DMS 273 (cell line): ENCODE data around the gene ITGAE.

ENCODE experiments used
- DNase-seq: peaks from one replicate; lab custom pipeline; 2025; ENCODE audit not compliant: unreplicated experiment; lab: John Stamatoyannopoulos, UW

Gene ITGAE

DNA sequence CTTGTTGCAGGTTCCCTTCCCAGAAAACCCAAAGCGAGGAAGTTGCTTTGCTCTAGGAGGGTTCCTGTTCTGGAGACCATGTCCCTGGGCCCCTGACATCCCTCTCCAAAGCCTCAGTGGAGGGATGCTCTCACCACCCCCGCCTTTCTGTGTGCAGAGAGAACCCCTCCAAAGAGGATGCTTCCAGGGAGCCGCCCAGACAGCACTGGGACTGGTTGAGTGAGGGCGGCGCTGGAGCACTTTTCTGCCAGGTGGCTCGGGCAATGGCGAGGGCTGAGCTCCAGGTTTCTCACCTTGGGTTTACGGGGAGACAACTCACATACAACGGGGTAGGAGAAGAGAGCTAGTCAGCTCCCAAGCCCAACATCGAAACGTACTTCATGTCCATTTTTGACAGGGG is 125.1 kb downstream of the ITGAE start:
- DNase-seq, result no peak

GRCh38 chr17:3672571-3672970 is 128.4 kb downstream of the ITGAE start:
- no peak for DNase-seq

DNA sequence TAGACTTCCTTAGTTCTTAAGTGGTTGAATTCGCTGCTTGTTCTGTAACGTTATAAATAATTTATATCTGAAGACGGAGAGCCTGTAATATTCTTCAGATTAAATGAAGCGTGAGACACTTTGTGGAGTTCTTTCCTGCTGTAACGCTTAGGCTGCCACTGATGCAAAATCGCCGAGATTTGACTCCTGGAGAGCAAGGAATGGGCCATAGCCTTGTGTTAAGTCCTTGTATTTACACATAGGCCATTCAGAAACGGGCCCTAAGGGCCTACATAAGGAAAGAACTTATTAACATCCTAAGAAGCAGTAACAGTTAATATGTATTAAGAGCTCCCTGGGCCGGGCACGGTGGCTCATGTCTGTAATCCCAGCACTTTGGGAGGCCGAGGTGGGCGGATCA is 131.4 kb downstream of the ITGAE start:
- DNase-seq, result peak; percentile 27

DNA sequence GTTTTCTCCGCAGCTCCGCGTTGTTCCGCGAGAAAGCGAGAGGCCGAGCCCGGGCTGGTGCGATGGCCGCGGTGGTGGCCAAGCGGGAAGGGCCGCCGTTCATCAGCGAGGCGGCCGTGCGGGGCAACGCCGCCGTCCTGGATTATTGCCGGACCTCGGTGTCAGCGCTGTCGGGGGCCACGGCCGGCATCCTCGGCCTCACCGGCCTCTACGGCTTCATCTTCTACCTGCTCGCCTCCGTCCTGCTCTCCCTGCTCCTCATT is 132.0 kb downstream of the ITGAE start:
- no peak for DNase-seq

GRCh38 chr17:3668279-3669084 is 132.5 kb downstream of the ITGAE start, which contains the start of the genes EMC6 and TAX1BP3:
TSS of gene EMC6 (plus strand) at chr17:3668812. CDS start at chr17:3669147, 335 bp downstream.
TSS of gene TAX1BP3 (minus strand) at chr17:3668578. CDS start at chr17:3668526, 52 bp downstream.
- DNase-seq, result peak; percentile 97

DNA sequence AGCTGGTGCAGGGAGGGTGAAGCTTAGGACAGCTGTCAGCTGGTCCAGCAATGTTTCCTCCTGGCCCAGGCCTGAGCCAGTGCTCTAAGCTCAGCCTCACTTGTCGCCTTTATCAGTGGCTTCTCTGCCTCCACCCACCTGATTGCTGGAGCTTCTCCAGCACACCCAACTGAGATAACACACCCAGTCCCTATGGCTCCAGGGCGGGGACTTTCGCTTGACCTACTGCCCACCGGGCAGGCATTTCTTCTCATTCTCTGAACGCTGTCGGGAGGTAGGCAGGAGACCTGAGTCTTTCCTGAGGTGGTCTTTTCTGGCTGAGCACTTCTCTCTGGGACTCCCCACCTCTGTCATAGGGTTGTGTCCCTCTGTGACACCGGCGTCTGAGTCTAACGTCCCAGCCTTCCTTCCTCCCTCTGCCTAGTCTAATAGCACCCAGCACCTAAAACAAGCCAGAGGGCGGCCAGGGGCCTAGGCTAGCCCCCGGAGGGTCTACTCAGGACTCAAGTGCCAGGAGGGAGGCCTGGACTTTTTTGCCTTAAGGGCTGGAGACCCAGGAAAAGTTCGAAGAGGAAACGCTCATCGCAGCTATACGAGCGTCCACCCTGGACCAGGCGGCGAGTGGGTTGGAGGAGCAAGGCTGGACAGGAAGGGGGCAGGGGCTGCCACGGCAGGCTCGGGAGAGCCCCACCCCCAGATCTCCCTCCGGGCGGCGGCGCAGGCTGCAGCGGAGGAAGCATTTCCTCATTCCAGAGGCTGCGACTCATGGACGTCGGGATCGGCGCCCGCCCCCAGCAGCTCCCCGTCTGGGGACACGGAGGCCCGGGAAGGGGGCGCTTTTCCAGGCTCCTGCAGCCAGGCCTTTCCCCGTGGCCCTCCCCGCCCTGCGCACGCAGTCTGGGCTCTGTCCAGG is 133.4 kb downstream of the ITGAE start:
- DNase-seq, result peak; percentile 70

DNA sequence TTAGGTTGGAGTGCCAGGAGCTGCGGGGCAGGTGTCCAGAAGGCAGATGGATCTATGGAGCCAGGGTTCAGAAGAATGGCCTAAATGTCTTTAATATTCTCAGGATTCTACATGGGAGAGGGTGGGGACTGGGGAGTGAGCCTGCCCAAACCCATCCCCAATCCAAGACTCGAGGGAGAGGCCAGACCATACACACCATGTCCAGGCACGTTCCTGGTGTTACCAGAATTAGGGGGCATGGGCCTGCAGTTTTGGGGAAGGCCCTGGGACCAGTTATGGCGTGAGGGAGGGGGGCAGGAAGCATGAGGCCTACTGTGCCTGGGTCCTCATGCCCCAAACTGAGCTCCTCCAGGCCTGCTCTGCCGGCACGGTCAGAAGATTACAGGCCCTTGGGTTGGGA is 134.5 kb downstream of the ITGAE start:
- DNase-seq, result no peak

- DNase-seq, result no peak
These were observed 135.2 kb downstream of the ITGAE start for GRCh38 chr17:3665834-3666233.
